Activated CD8-positive, alpha-beta T cell treated with anti-CD3 and anti-CD28 coated beads, Interleukin-2, amount 10 ng/mL, durations not matched to agents 7 days and 5 days (primary cell): Measurements from ENCODE around the gene WSCD1. TPM values are rescaled to one million over a fixed set of nuclear protein-coding genes. Genes with fewer than 3 reads are reported as not detected.

Source experiments
- ATAC-seq: fragments of 150-1000 bp; cut with Tn5 transposase; one replicate; pipeline ENCODE4 v1.10.0; 2021; ENCODE audit warnings: moderate library complexity
- CTCF ChIA-PET: fragments of 350-600 bp; sonication (Branson Sonifier 250); formaldehyde crosslinking; loops from one replicate; lab custom pipeline; 2021; ENCODE audit warnings: antibody characterized with exemption; lab: Charles Lee
- POLR2A ChIA-PET: fragments of 350-600 bp; sonication (Branson Sonifier 250); formaldehyde crosslinking; loops from one replicate; lab custom pipeline; 2021; ENCODE audit warnings: antibody characterized with exemption; lab: Charles Lee
- DNase-seq: peaks from one replicate; pipeline ENCODE4 v3.0.0-alpha.2; 2020
- H3K27ac Mint-ChIP-seq: one replicate; pipeline ENCODE4 v1.8.0; 2021; ENCODE audit warnings: mild to moderate bottlenecking, mixed read lengths
- H3K27me3 Mint-ChIP-seq: one replicate; pipeline ENCODE4 v1.8.0; 2021; ENCODE audit warnings: low read depth, mixed read lengths
- H3K36me3 Mint-ChIP-seq: one replicate; pipeline ENCODE4 v1.8.0; 2021; ENCODE audit warnings: low read depth, mixed read lengths
- H3K4me1 Mint-ChIP-seq: one replicate; pipeline ENCODE4 v1.8.0; 2021; ENCODE audit warnings: low read depth, mixed read lengths
- H3K4me3 Mint-ChIP-seq: one replicate; pipeline ENCODE4 v1.8.0; 2021; ENCODE audit warnings: mild to moderate bottlenecking, mixed read lengths
- H3K9me3 Mint-ChIP-seq: one replicate; pipeline ENCODE4 v1.8.0; 2022; ENCODE audit warnings: mixed read lengths; ENCODE audit not compliant: insufficient read depth
- total RNA-seq, 2 experiments: library from RNA; stranded (reverse); gene quantifications; one replicate each; pipeline ENCODE4 v1.2.3, GENCODE V29; 2021

WSCD1 gene
- total RNA-seq, 2 experiments from 2014 or later, result not detected

DNA sequence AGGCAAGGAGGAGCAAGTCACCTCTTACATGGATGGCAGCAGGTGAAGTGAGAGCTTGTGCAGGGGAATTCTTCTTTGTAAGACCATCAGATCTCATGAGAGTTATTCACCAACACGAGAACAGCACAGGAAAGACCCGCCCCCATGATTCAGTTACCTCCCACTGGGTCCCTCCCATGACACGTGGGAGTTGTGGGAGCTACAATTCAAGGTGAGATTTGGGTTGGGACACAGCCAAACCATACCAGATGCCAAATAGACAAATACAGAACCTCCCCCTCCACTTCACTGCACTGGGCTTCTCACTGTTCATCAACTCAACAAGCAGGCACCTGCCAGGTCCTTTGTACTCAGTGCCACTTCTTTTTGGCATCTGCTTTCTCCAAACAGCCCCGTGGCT is 100.2 kb downstream of the WSCD1 start:
- Mint-ChIP-seq H3K27me3 (peaks cover 2% of the 10 kb centered on the region), H3K4me3 (no peak overlapping the region), H3K27ac (no peak overlapping the region), H3K9me3 (no peaks in the 10 kb centered on the region), H3K4me1 (no peaks in the 10 kb centered on the region), H3K36me3 (no peaks in the 10 kb centered on the region)
- no peak for ATAC-seq
- CTCF ChIA-PET, result no interaction called here
- POLR2A ChIA-PET, result no interaction called here
- DNase-seq, result no peak

DNA sequence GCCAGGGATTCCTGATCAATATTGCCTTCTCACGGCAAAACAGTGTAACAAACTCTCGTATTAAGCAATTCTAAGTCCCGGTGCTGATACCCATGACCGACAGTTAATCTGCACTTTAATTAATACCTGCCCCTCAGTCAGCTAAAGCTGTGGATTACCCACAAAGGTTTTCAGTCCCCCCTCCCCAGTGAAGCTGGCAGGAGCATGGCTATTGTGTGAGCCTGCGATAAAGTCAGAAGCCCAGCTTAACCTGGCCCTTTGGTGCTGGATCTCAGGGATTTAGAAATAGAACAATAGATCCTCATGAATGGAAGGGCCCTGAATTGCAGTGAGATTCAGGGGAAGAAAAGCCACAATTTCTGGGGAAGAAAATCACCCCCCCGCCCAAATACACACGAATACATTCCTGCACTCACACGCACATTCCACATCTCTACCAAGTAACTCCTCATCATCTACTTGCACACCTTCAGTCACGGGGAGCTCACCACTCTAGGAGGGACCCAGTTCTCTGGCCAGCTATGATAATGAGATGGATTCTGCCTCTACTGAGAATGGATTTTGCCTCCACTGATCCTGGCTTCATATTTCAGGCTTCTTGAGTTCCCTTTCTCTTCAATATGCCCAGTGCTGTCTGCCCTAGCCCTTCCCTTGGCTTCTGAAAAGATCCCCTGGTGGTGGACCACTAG is 102.6 kb downstream of the WSCD1 start:
- DNase-seq (no peak), ATAC-seq (no peak)
- H3K36me3 Mint-ChIP-seq, result no peaks in the 10 kb centered on the region
- ChIA-PET POLR2A (no interaction called here), CTCF (no interaction called here)
- H3K4me1 Mint-ChIP-seq, result no peaks in the 10 kb centered on the region
- no peaks in the 10 kb centered on the region for H3K9me3 Mint-ChIP-seq
- peaks cover 2% of the 10 kb centered on the region for H3K27me3 Mint-ChIP-seq
- no peak overlapping the region for H3K4me3 Mint-ChIP-seq
- no peak overlapping the region for H3K27ac Mint-ChIP-seq

DNA sequence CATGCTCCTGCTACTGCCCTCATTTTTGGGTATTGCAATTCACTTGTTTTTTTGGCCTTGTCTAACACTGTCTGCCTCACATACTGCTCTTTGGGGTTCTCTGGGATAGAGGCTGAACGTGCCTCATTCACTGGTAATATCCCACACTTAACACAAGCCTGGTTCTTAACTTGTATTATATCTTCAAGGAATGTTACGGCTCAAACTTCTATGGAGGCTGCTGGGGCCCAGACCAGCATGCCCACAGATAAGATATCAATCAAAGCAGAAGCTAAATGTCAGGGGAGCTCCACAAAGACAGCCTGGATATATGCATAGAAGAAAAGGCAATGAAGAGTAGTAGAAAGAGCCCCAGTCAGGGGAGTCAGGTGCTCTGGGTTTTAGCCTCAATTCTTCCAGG is 103.5 kb downstream of the WSCD1 start:
- ChIA-PET POLR2A (no interaction called here), CTCF (no interaction called here)
- Mint-ChIP-seq H3K36me3 (no peaks in the 10 kb centered on the region), H3K27me3 (peaks cover 2% of the 10 kb centered on the region), H3K27ac (no peak overlapping the region), H3K4me1 (no peaks in the 10 kb centered on the region), H3K4me3 (no peak overlapping the region), H3K9me3 (no peaks in the 10 kb centered on the region)
- ATAC-seq (no peak), DNase-seq (no peak)
